HepG2 (cell line): ENCODE results near the gene LTC4S. TPM values are rescaled to one million over a fixed set of nuclear protein-coding genes. Genes with fewer than 3 reads are reported as not detected.

Source experiments
- CREB1 ChIP-seq, 2 experiments: fragments of 450-650 bp in 1 of 2; IDR thresholded peaks; 2 replicates each; pipeline ENCODE4 v1.6.1; 2016 to 2017; ENCODE audit warnings: control low read depth in 1 of 2, mild to moderate bottlenecking in 1 of 2, missing compliant biosample characterization in 1 of 2, missing genetic modification characterization in 1 of 2
- GABPA ChIP-seq, 2 experiments: IDR thresholded peaks; 2 replicates each; pipeline ENCODE4 v1.6.1; 2011 to 2016; ENCODE audit warnings: low read depth in 2 of 2, low read length in 1 of 2, missing biosample characterization in 1 of 2, missing genetic modification characterization in 1 of 2
- GTF2F1 ChIP-seq: fragments of 150-350 bp; IDR thresholded peaks from 2 replicates; pipeline ENCODE4 v1.6.1; 2014; ENCODE audit warnings: low read length
- KAT7 ChIP-seq: IDR thresholded peaks from 2 replicates; pipeline ENCODE4 v1.6.1; 2018; ENCODE audit warnings: borderline replicate concordance, missing compliant biosample characterization
- LCORL ChIP-seq, 2 experiments: fragments of 450-650 bp in 1 of 2; sonication (generic) in 1 of 2; formaldehyde crosslinking in 1 of 2; IDR thresholded peaks; 2 replicates each; pipeline versions ENCODE4 v1.5.0 to v1.6.1; 2017 to 2020; ENCODE audit warnings: antibody characterized with exemption in 1 of 2, missing genetic modification reagents in 1 of 2
- MIER3 ChIP-seq: IDR thresholded peaks from 2 replicates; pipeline ENCODE4 v1.6.1; 2016; ENCODE audit warnings: missing compliant biosample characterization, borderline replicate concordance
- MTA1 ChIP-seq: sonication (generic); formaldehyde crosslinking; IDR thresholded peaks from 2 replicates; pipeline ENCODE4 v1.4.0; 2020; ENCODE audit warnings: missing genetic modification reagents, mild to moderate bottlenecking, borderline replicate concordance
- PHF20 ChIP-seq: sonication (generic); formaldehyde crosslinking; IDR thresholded peaks from 2 replicates; pipeline ENCODE4 v1.5.0; 2020; ENCODE audit warnings: mild to moderate bottlenecking, missing genetic modification reagents
- RBFOX2 ChIP-seq: fragments of 200-400 bp; formaldehyde crosslinking; IDR thresholded peaks from 2 replicates; pipeline ENCODE4 v1.6.1; 2017; ENCODE audit warnings: low read depth, mild to moderate bottlenecking, low read length
- SIN3B ChIP-seq: fragments of 150-350 bp; IDR thresholded peaks from 2 replicates; pipeline ENCODE4 v1.6.1; 2014; ENCODE audit warnings: low read length
- SMARCE1 ChIP-seq: fragments of 450-650 bp; IDR thresholded peaks from 2 replicates; pipeline ENCODE4 v1.6.1; 2017; ENCODE audit warnings: borderline replicate concordance
- ZNF530 ChIP-seq: sonication (generic); formaldehyde crosslinking; IDR thresholded peaks from 2 replicates; pipeline ENCODE4 v1.5.0; 2020; ENCODE audit warnings: low read depth, mild to moderate bottlenecking, missing genetic modification reagents
- ZNF589 ChIP-seq: sonication (generic); formaldehyde crosslinking; conservative IDR thresholded peaks from 2 replicates; pipeline ENCODE4 v1.8.0; 2022; ENCODE audit warnings: mild to moderate bottlenecking, moderate library complexity, missing genetic modification reagents
- ZNF724P ChIP-seq: sonication (generic); formaldehyde crosslinking; IDR thresholded peaks from 2 replicates; pipeline ENCODE4 v1.8.0; 2022; ENCODE audit warnings: missing genetic modification reagents, borderline replicate concordance
- ZNF839 ChIP-seq: sonication (generic); formaldehyde crosslinking; IDR thresholded peaks from 2 replicates; pipeline ENCODE4 v1.4.0; 2020; ENCODE audit warnings: missing genetic modification reagents, mild to moderate bottlenecking, borderline replicate concordance
- polyA plus RNA-seq, 8 experiments: library from polyadenylated mRNA; depleted of rRNA in 3 of 8; stranded (reverse) in 7 of 8; unstranded in 1 of 8; fragments of >200 nt; fragmentation: Illumina TruSeq in 4 of 8; extraction: Trizol in 4 of 8; gene quantifications; 2 replicates each; pipeline versions ENCODE4 v1.2.1 to v1.2.3, GENCODE V29; 2011 to 2016; ENCODE audit warnings: low read depth in 4 of 8, missing spikeins in 1 of 8, mixed read lengths in 1 of 8; ENCODE audit not compliant: insufficient read depth in 1 of 8
- total RNA-seq, 5 experiments: library from RNA; depleted of rRNA; stranded (reverse); fragments of >200 nt; fragmentation: Illumina TruSeq; extraction: Trizol; gene quantifications; 2 replicates each; pipeline ENCODE4 v1.2.3, GENCODE V29; 2016; ENCODE audit warnings: low read depth in 1 of 5
- TF ChIP-seq, protein P1 (sequence below): sonication (generic); formaldehyde crosslinking; IDR thresholded peaks from 2 replicates; pipeline ENCODE4 v1.5.0; 2020; ENCODE audit warnings: mild to moderate bottlenecking, missing genetic modification reagents
- TF ChIP-seq, protein P2 (sequence below): sonication (generic); formaldehyde crosslinking; IDR thresholded peaks from 2 replicates; pipeline ENCODE4 v1.4.0; 2020; ENCODE audit warnings: mild to moderate bottlenecking, missing genetic modification reagents
- TF ChIP-seq, protein P3 (sequence below): IDR thresholded peaks from 2 replicates; pipeline ENCODE4 v1.4.0; 2020; ENCODE audit warnings: mild to moderate bottlenecking, missing genetic modification reagents
- TF ChIP-seq, protein P4 (sequence below): sonication (generic); formaldehyde crosslinking; IDR thresholded peaks from 2 replicates; pipeline ENCODE4 v1.8.0; 2022; ENCODE audit warnings: mild to moderate bottlenecking, missing genetic modification reagents, moderate library complexity
- TF ChIP-seq, protein P5 (sequence below): IDR thresholded peaks from 2 replicates; pipeline ENCODE4 v1.6.1; 2012; ENCODE audit warnings: inconsistent platforms

LTC4S gene
- total and polyA plus RNA-seq, 2 of the 13 experiments (the other 11 are each of a cell fraction or from before 2014, with no cell fraction given) = 0.35 TPM; not detected in 1

DNA sequence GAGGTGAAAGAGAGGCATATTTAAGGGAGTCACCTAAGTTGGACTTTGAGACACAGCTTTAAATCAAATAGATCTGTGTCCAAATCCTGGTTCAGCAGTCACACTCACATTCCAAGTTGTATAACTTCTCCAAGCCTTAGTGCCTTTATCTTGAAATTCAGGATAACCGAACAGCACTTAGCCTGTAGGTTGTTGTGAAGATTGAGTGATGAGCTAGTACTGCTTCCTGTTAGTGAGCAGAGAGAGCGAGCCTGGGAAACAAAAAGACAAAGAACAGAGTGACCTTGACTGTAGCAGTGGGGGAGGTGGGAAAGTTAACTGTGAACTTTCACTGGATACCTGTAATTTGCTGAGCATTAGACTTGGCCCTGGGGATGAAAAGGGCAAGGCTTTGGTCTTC, 38.8 kb upstream of the LTC4S start (continued):
- TF ChIP-seq CREB1 (IDR thresholded peaks at IDR 0.05) (no peak), CREB1 (CRISPR knock-in tag; IDR thresholded peaks at IDR 0.05) (no peak), ZNF589 (CRISPR knock-in tag) (no peak), RBFOX2 (no peak), LCORL (IDR thresholded peaks at IDR 0.05) (no peak), LCORL (CRISPR knock-in tag; IDR thresholded peaks at IDR 0.05) (peak; percentile 30; the same call in 1 of the 2 replicates), ZNF839 (CRISPR knock-in tag) (no peak), MIER3 (CRISPR knock-in tag) (peak; percentile 61; the same call in 1 of the 2 replicates), GTF2F1 (no peak), ZNF530 (no peak), SMARCE1 (no peak), ZNF724P (CRISPR knock-in tag) (no peak), MTA1 (CRISPR knock-in tag) (no peak), SIN3B (no peak), PHF20 (CRISPR knock-in tag) (no peak), GABPA (IDR thresholded peaks at IDR 0.05; ENCODE audit: low read depth, low read length) (no peak), GABPA (CRISPR knock-in tag; IDR thresholded peaks at IDR 0.05; ENCODE audit: low read depth) (peak; percentile 51), KAT7 (CRISPR knock-in tag) (no peak)
- TF ChIP-seq, protein P1, sequence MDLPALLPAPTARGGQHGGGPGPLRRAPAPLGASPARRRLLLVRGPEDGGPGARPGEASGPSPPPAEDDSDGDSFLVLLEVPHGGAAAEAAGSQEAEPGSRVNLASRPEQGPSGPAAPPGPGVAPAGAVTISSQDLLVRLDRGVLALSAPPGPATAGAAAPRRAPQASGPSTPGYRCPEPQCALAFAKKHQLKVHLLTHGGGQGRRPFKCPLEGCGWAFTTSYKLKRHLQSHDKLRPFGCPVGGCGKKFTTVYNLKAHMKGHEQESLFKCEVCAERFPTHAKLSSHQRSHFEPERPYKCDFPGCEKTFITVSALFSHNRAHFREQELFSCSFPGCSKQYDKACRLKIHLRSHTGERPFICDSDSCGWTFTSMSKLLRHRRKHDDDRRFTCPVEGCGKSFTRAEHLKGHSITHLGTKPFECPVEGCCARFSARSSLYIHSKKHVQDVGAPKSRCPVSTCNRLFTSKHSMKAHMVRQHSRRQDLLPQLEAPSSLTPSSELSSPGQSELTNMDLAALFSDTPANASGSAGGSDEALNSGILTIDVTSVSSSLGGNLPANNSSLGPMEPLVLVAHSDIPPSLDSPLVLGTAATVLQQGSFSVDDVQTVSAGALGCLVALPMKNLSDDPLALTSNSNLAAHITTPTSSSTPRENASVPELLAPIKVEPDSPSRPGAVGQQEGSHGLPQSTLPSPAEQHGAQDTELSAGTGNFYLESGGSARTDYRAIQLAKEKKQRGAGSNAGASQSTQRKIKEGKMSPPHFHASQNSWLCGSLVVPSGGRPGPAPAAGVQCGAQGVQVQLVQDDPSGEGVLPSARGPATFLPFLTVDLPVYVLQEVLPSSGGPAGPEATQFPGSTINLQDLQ (CRISPR knock-in tag) = no peak
- TF ChIP-seq, protein P2, sequence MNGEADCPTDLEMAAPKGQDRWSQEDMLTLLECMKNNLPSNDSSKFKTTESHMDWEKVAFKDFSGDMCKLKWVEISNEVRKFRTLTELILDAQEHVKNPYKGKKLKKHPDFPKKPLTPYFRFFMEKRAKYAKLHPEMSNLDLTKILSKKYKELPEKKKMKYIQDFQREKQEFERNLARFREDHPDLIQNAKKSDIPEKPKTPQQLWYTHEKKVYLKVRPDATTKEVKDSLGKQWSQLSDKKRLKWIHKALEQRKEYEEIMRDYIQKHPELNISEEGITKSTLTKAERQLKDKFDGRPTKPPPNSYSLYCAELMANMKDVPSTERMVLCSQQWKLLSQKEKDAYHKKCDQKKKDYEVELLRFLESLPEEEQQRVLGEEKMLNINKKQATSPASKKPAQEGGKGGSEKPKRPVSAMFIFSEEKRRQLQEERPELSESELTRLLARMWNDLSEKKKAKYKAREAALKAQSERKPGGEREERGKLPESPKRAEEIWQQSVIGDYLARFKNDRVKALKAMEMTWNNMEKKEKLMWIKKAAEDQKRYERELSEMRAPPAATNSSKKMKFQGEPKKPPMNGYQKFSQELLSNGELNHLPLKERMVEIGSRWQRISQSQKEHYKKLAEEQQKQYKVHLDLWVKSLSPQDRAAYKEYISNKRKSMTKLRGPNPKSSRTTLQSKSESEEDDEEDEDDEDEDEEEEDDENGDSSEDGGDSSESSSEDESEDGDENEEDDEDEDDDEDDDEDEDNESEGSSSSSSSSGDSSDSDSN = no peak
- TF ChIP-seq, protein P3, sequence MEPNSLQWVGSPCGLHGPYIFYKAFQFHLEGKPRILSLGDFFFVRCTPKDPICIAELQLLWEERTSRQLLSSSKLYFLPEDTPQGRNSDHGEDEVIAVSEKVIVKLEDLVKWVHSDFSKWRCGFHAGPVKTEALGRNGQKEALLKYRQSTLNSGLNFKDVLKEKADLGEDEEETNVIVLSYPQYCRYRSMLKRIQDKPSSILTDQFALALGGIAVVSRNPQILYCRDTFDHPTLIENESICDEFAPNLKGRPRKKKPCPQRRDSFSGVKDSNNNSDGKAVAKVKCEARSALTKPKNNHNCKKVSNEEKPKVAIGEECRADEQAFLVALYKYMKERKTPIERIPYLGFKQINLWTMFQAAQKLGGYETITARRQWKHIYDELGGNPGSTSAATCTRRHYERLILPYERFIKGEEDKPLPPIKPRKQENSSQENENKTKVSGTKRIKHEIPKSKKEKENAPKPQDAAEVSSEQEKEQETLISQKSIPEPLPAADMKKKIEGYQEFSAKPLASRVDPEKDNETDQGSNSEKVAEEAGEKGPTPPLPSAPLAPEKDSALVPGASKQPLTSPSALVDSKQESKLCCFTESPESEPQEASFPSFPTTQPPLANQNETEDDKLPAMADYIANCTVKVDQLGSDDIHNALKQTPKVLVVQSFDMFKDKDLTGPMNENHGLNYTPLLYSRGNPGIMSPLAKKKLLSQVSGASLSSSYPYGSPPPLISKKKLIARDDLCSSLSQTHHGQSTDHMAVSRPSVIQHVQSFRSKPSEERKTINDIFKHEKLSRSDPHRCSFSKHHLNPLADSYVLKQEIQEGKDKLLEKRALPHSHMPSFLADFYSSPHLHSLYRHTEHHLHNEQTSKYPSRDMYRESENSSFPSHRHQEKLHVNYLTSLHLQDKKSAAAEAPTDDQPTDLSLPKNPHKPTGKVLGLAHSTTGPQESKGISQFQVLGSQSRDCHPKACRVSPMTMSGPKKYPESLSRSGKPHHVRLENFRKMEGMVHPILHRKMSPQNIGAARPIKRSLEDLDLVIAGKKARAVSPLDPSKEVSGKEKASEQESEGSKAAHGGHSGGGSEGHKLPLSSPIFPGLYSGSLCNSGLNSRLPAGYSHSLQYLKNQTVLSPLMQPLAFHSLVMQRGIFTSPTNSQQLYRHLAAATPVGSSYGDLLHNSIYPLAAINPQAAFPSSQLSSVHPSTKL (CRISPR knock-in tag) = peak; percentile 72
- TF ChIP-seq, protein P4, sequence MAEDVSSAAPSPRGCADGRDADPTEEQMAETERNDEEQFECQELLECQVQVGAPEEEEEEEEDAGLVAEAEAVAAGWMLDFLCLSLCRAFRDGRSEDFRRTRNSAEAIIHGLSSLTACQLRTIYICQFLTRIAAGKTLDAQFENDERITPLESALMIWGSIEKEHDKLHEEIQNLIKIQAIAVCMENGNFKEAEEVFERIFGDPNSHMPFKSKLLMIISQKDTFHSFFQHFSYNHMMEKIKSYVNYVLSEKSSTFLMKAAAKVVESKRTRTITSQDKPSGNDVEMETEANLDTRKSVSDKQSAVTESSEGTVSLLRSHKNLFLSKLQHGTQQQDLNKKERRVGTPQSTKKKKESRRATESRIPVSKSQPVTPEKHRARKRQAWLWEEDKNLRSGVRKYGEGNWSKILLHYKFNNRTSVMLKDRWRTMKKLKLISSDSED (CRISPR knock-in tag) = no peak
- TF ChIP-seq, protein P5, sequence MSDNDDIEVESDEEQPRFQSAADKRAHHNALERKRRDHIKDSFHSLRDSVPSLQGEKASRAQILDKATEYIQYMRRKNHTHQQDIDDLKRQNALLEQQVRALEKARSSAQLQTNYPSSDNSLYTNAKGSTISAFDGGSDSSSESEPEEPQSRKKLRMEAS = no peak
